Measurements from ENCODE around the gene MFN2.

Gene MFN2

GRCh38 chr1:11960715-11961114 is 19.5 kb upstream of the MFN2 start:
- DNase-seq (ENCODE audit: low spot score): no peak

- DNase-seq (ENCODE audit: low spot score): no peak
Measured at GRCh38 chr1:11961230-11961629, 19.0 kb upstream of the MFN2 start.

- no peak for DNase-seq (ENCODE audit: low spot score)
Measured at GRCh38 chr1:11963622-11964021, 16.6 kb upstream of the MFN2 start.

- no peak for DNase-seq (ENCODE audit: low spot score)
Measured at GRCh38 chr1:11964656-11965055, 15.6 kb upstream of the MFN2 start.

GRCh38 chr1:11967028-11967547 is 13.2 kb upstream of the MFN2 start:
- DNase-seq (ENCODE audit: low spot score): no peak

- DNase-seq (ENCODE audit: low spot score): no peak
Measured at GRCh38 chr1:11970441-11971185, 9.6 kb upstream of the MFN2 start.

- no peak for DNase-seq (ENCODE audit: low spot score)
Measured at GRCh38 chr1:11977625-11978024, 2.6 kb upstream of the MFN2 start.

GRCh38 chr1:11978301-11978700 is 1.9 kb upstream of the MFN2 start:
- DNase-seq (ENCODE audit: low spot score): no peak

- no peak for DNase-seq (ENCODE audit: low spot score)
Measured at GRCh38 chr1:11979028-11979850, 1.0 kb upstream of the MFN2 start.

GRCh38 chr1:11980676-11980972 is 380 bp downstream of the MFN2 start:
- DNase-seq (ENCODE audit: low spot score): no peak

- DNase-seq (ENCODE audit: low spot score): no peak
Measured at GRCh38 chr1:11981378-11982009, 1.2 kb downstream of the MFN2 start.

GRCh38 chr1:11982010-11982392 is 1.8 kb downstream of the MFN2 start:
- peak; percentile 32 for DNase-seq (ENCODE audit: low spot score)

- no peak for DNase-seq (ENCODE audit: low spot score)
Measured at GRCh38 chr1:11984121-11984520, 3.9 kb downstream of the MFN2 start.

- DNase-seq (ENCODE audit: low spot score): no peak
Measured at GRCh38 chr1:11984576-11984975, 4.3 kb downstream of the MFN2 start.

GRCh38 chr1:11985171-11985570 is 4.9 kb downstream of the MFN2 start:
- no peak for DNase-seq (ENCODE audit: low spot score)

- DNase-seq (ENCODE audit: low spot score): peak; percentile 48
Measured at GRCh38 chr1:11985851-11986250, 5.6 kb downstream of the MFN2 start.

GRCh38 chr1:11989669-11990068 is 9.4 kb downstream of the MFN2 start:
- DNase-seq (ENCODE audit: low spot score): no peak

GRCh38 chr1:11990303-11991032 is 10.2 kb downstream of the MFN2 start:
- DNase-seq (ENCODE audit: low spot score): no peak

GRCh38 chr1:11991969-11992676 is 11.9 kb downstream of the MFN2 start:
- DNase-seq (ENCODE audit: low spot score): no peak

GRCh38 chr1:11997081-11997850 is 17.0 kb downstream of the MFN2 start:
- no peak for DNase-seq (ENCODE audit: low spot score)

GRCh38 chr1:11998636-11999035 is 18.4 kb downstream of the MFN2 start:
- DNase-seq (ENCODE audit: low spot score): no peak

Measured in kidney capillary endothelial cell (primary cell).